OCI-LY7 (cell line): Measurements from ENCODE around the gene ERC1.

Source experiments
- EZH2phosphoT487 ChIP-seq: fragments of 200-600 bp; sonication (generic); IDR thresholded peaks from 2 replicates; pipeline ENCODE4 v1.6.1; 2018; ENCODE audit warnings: low read depth, borderline replicate concordance, mild to moderate bottlenecking, mixed run types, antibody characterized with exemption, low read length, moderate library complexity, mixed read lengths
- TF ChIP-seq, protein P1 (sequence below): fragments of 200-600 bp; sonication (generic); conservative IDR thresholded peaks from 2 replicates; pipeline ENCODE4 v1.5.1; 2014; ENCODE audit warnings: mild to moderate bottlenecking, antibody characterized with exemption, low read length, moderate library complexity, mixed read lengths

- TF ChIP-seq, protein P1, sequence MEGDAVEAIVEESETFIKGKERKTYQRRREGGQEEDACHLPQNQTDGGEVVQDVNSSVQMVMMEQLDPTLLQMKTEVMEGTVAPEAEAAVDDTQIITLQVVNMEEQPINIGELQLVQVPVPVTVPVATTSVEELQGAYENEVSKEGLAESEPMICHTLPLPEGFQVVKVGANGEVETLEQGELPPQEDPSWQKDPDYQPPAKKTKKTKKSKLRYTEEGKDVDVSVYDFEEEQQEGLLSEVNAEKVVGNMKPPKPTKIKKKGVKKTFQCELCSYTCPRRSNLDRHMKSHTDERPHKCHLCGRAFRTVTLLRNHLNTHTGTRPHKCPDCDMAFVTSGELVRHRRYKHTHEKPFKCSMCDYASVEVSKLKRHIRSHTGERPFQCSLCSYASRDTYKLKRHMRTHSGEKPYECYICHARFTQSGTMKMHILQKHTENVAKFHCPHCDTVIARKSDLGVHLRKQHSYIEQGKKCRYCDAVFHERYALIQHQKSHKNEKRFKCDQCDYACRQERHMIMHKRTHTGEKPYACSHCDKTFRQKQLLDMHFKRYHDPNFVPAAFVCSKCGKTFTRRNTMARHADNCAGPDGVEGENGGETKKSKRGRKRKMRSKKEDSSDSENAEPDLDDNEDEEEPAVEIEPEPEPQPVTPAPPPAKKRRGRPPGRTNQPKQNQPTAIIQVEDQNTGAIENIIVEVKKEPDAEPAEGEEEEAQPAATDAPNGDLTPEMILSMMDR = no peak
- no peak for TF ChIP-seq EZH2phosphoT487
Measured at GRCh38 chr12:1047898-1048660, 57.1 kb downstream of the ERC1 start.
